AG10803 (cell line): ENCODE data around the gene C16orf74.
A peak's percentile ranks its signal among the peaks of the same experiment; 100 is the strongest.

Source experiments
- DNase-seq: peaks from one replicate; pipeline ENCODE4 v3.0.0; 2010; ENCODE audit warnings: low read depth
- H3K4me3 ChIP-seq: 2 replicates; pipeline ENCODE4 v1.5.1; 2011; ENCODE audit warnings: mild to moderate bottlenecking, low read length, control low read depth
- CTCF ChIP-seq: conservative IDR thresholded peaks from 2 replicates; pipeline ENCODE4 v1.5.1; 2011; ENCODE audit warnings: mild to moderate bottlenecking, low read length, control low read depth, inconsistent platforms

The C16orf74 gene

GRCh38 chr16:85750146-85750826 lies 610 bp downstream of the C16orf74 start:
- no peak; the same call in 1 of the 2 replicates for TF ChIP-seq CTCF
- peak overlapping the region; percentile 62 for H3K4me3 ChIP-seq
- peak; percentile 37 for DNase-seq

GRCh38 chr16:85749771-85750145 lies 1.1 kb downstream of the C16orf74 start:
- H3K4me3 ChIP-seq, result peak overlapping the region; percentile 62
- DNase-seq, result no peak
- no peak for TF ChIP-seq CTCF

GRCh38 chr16:85746460-85747215 lies 4.3 kb downstream of the C16orf74 start:
- peak; percentile 58 for DNase-seq
- TF ChIP-seq CTCF, result no peak
- no peak overlapping the region for H3K4me3 ChIP-seq

- DNase-seq, result no peak
Observed at GRCh38 chr16:85738923-85739715, 11.8 kb downstream of the C16orf74 start.

GRCh38 chr16:85736921-85737320 lies 14.0 kb downstream of the C16orf74 start:
- no peak for TF ChIP-seq CTCF
- no peak for DNase-seq
- no peak overlapping the region for H3K4me3 ChIP-seq

More at GRCh38 chr16:85738923-85739715, 11.8 kb downstream of the C16orf74 start:
- TF ChIP-seq CTCF, result no peak
- no peak overlapping the region for H3K4me3 ChIP-seq

- no peak overlapping the region for H3K4me3 ChIP-seq
- DNase-seq, result no peak
- TF ChIP-seq CTCF, result no peak
Observed at GRCh38 chr16:85735946-85736345, 14.9 kb downstream of the C16orf74 start.
